ENCODE measurements around the gene MINDY4. TPM values are rescaled to one million over a fixed set of nuclear protein-coding genes. Genes with fewer than 3 reads are reported as not detected.

The MINDY4 gene
- total and polyA plus RNA-seq, 2 of the 4 experiments (the other 2 are of a cell fraction), result 1.8 to 3.6 TPM

DNA sequence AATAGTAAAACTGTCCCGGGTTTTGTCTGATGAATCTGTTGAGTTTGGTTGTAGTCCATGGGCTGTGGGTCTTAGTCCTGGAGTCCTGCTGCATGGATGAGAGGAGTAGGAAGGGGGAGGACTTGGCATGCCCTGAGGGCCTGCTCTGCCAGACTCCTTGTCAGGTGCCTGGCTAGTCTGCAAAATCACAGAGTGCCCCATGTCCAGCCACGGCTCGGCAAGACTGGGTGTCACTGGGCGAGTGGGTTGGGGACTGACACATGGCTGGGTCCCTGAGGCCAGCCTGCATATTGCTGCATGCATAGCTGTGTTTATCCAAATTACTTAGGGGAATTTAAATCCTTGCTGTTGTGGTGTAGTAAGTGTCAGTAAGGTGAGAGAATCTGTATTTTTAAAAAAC, 9.7 kb downstream of the MINDY4 start:
- H4K20me1 ChIP-seq (ENCODE audit: insufficient read depth, low read length), result no peaks in the 10 kb centered on the region
- no peak overlapping the region for H2AK5ac ChIP-seq (ENCODE audit: low read depth, low read length)
- BruUV-seq (replicated peaks), result no TSS peak
- in situ Hi-C loops (cut with MboI; ENCODE audit: low sequenced_read_pairs), result no loop called here
- no peak overlapping the region for H4K91ac ChIP-seq (ENCODE audit: insufficient read depth, low read depth, low read length)
- dilution Hi-C loops (cut with HindIII; ENCODE audit: low sequenced_read_pairs, unreplicated experiment), result no loop called here
- H3K27me3 ChIP-seq (ENCODE audit: control insufficient read depth, insufficient read depth, low read length), result no peaks in the 10 kb centered on the region
- intact Hi-C loops (cut with micrococcal nuclease), result no loop called here
- no peak overlapping the region for H3K4ac ChIP-seq (ENCODE audit: low read depth, low read length)
- no peak overlapping the region for H3K9ac ChIP-seq (ENCODE audit: low read depth, low read length)
- H2AFZ ChIP-seq (replicated peaks; ENCODE audit: low read length, poor library complexity), result no peak overlapping the region
- no peak overlapping the region for H3K56ac ChIP-seq (ENCODE audit: extremely low read depth, insufficient read depth, low read length)
- H3K4me1 ChIP-seq (ENCODE audit: control insufficient read depth, insufficient read depth, low read length), result peaks cover 5% of the 10 kb centered on the region
- H4K5ac ChIP-seq (ENCODE audit: low read depth, low read length), result no peak overlapping the region
- no peak overlapping the region for H3K23ac ChIP-seq (ENCODE audit: low read depth, low read length)
- peaks cover 4 to 11% of the 10 kb centered on the region in 2 experiments; a peak in 2 of 4 replicates for H3K79me1 ChIP-seq (ENCODE audit: low read depth in 1 of 2, low read length in 2 of 2)
- no peaks in the 10 kb centered on the region for H3K9me3 ChIP-seq (ENCODE audit: control insufficient read depth, insufficient read depth, low read length)
- POLR2A ChIA-PET (ENCODE audit: unreplicated experiment), result no interaction called here
- H2BK15ac ChIP-seq (ENCODE audit: low read depth, low read length), result no peak overlapping the region
- no peak overlapping the region for H2BK120ac ChIP-seq (ENCODE audit: low read depth, low read length)
- no peak overlapping the region for H3K18ac ChIP-seq (ENCODE audit: low read depth, low read length)
- no peak overlapping the region for H2BK20ac ChIP-seq (ENCODE audit: low read depth, low read length)
- H3K9me1 ChIP-seq (ENCODE audit: insufficient read depth, low read length), result peaks cover 3% of the 10 kb centered on the region; the same call in 1 of the 2 replicates
- TF ChIP-seq RFX5 (IDR thresholded peaks at IDR 0.05; ENCODE audit: low read depth, low read length) (no peak), BHLHE40 (IDR thresholded peaks at IDR 0.05; ENCODE audit: low read depth, low read length) (no peak), CHD1 (IDR thresholded peaks at IDR 0.05; ENCODE audit: low read depth, low read length) (no peak), NFE2L2 (IDR thresholded peaks at IDR 0.05; ENCODE audit: low read depth, low read length) (no peak), SMC3 (IDR thresholded peaks at IDR 0.05; ENCODE audit: low read depth, low read length) (no peak), MAFK (IDR thresholded peaks at IDR 0.05; ENCODE audit: low read depth, low read length) (no peak), USF2 (IDR thresholded peaks at IDR 0.05; ENCODE audit: low read depth, low read length) (no peak), RCOR1 (IDR thresholded peaks at IDR 0.05; ENCODE audit: insufficient replicate concordance, low read length) (no peak), MXI1 (IDR thresholded peaks at IDR 0.05; ENCODE audit: borderline replicate concordance, low read depth, low read length) (no peak), POLR2A (IDR thresholded peaks at IDR 0.05; ENCODE audit: low read depth, low read length) (no peak), CEBPB (IDR thresholded peaks at IDR 0.05; ENCODE audit: low read depth, low read length) (no peak)
- H2AK9ac ChIP-seq (replicated peaks; ENCODE audit: low read depth, low read length, poor library complexity), result no peak overlapping the region
- peaks cover 12% of the 10 kb centered on the region for H3K36me3 ChIP-seq (ENCODE audit: control insufficient read depth, insufficient read depth, low read length)
- DNase-seq, result no peak
- no peak overlapping the region for H3K4me3 ChIP-seq (ENCODE audit: insufficient read depth, low read depth, low read length)
- no peak overlapping the region for H3K4me2 ChIP-seq (ENCODE audit: low read depth, low read length)
- H3K14ac ChIP-seq (replicated peaks; ENCODE audit: low read depth, low read length), result no peak overlapping the region
- no peak for ATAC-seq (ENCODE audit: low read depth)
- H2BK5ac ChIP-seq (ENCODE audit: low read depth, low read length, poor library complexity, severe bottlenecking), result no peak overlapping the region
- CTCF ChIA-PET, result no interaction called here
- WGBS, 2 experiments (ENCODE audit: extremely low coverage in 2 of 2, insufficient read length in 1 of 2), result no CpG with 5 or more reads among the region's 4 CpGs
- H3K27ac ChIP-seq (ENCODE audit: insufficient read depth, low read length), result no peak overlapping the region
- H4K8ac ChIP-seq (ENCODE audit: low read depth in 2 of 2, low read length in 2 of 2), result no peak overlapping the region

All from IMR-90 (cell line).